DMS153 treated with DMSO at 0.1 percent for 48 hours (cell line): ENCODE results near the gene HTRA1.

Source experiments
- DNase-seq: peaks from one replicate; lab custom pipeline; 2025; ENCODE audit not compliant: unreplicated experiment; lab: John Stamatoyannopoulos, UW

HTRA1 gene

GRCh38 chr10:122550427-122550826 lies 89.1 kb downstream of the HTRA1 start:
- DNase-seq: no peak

GRCh38 chr10:122550983-122551382 lies 89.6 kb downstream of the HTRA1 start:
- no peak for DNase-seq

DNA sequence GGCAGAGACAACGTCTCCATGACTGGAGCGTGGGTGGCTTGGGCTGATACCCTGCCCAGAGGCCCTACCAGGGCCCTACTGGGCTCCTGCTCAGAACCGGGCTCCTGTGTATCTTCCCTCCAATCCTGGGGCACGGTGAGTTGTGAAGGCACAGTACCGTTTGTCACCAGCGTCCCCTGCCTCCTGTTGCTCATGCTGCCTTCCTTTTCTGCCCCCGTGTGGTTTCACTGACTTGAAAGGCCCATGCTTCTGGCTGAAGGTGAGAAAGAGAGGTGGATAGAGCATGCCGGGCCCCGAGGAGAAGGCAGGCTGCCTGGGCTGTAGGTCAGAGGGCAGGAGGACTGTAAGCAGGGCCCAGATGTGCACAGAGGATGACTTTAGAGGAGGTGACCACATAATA lies 90.1 kb downstream of the HTRA1 start:
- no peak for DNase-seq

DNA sequence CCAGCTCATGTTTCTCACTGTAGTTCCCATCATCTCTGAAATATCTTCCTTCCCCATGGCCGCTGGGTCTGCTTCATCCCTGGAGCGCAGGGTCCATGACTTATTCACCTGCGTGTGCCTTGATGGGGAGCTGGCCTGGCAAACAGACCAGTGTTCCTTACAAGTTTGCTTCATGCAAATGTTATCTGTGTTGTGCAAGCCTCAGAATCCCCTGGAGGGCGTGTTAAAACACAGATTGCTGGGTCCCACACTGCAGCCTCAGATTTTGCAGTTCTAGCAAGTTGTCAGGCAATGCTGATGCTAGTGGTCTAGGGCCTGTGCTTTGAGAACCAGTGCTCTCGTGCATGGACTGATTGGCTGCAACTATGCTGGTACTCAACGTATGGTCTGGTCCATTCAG lies 92.0 kb downstream of the HTRA1 start:
- DNase-seq: no peak

DNA sequence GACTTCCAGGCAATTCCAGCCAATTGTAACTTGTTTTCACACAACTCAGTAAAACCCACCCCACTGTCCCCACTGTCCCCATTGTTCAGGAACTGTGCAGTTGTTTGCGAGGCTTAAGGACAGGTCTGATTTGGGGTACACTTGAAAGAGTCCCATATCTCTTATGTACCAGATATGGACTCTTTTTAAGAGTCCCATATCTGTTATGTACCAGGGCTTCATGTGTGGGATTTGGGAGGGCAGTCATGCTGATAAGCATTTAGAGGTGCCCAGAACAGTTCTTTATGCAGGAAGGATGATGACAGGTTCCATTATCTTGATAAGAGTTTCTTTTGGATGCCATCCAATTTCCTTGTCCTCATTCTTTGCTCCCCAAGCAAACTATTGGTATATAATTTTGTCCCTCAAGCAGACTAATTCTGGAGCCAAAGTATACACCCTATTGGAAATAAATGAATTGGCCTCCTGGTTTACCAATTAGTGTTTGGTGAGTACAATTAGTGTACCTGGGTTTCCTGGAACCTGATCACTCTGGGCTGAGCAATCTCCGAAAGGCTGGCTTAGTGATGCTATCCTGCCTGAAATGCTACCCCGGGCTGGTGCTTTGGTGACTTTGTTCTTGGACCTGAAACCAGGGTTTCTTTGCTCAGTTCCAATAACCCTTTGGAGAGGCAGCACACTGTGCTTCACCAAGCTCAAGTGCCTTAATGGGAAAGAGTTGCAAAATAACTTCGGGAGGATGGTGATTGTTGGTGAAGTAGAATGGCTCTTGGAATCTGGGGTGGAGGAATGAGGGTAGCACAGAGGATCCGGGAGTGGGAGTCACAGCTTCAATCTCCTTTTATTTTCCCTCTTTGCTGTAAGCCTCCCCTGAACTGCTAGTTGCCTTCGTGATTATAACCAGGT lies 93.0 kb downstream of the HTRA1 start:
- peak; percentile 30 for DNase-seq

DNA sequence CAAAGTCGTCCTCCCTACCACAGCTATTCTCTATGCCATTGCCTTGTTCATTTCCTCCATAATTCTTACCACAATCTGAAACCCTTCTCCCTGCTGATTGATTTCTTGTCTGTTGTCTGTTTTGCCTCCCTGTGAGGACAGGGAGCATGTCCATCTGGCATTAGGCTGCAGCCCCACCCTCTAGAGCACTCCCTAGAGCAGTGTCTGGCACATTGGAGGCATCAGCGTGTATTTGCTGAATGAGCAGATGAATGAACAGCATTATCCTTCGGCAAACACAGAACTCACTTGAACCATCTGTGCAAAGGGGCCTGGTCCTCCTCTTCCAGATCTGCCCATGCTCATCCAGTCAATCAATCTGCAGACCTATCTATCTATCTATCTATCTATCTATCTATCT lies 94.1 kb downstream of the HTRA1 start:
- DNase-seq: peak; percentile 35

GRCh38 chr10:122557516-122557915 lies 96.2 kb downstream of the HTRA1 start:
- no peak for DNase-seq

DNA sequence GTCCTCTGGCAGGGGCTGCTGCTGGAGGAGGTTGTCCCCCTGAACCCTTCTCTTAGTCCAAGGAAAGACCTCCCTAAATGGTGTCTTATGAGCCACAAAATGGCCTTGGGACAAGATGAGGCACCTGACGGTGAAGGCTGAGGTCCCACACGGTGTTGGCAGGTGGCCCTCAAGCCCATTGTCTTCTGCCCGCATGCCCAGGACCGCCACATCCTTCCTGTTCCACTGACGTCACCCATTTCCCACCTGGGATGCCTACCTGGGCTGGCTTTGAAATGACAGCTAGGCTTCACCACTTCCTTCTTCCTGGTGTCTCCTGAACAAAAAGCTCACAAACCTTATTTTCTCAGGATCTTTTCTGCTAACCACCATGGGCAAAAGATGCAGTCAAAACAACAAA lies 97.1 kb downstream of the HTRA1 start:
- no peak for DNase-seq

- no peak for DNase-seq
These were observed 97.9 kb downstream of the HTRA1 start for GRCh38 chr10:122559228-122559627.

GRCh38 chr10:122560279-122560804 lies 99.0 kb downstream of the HTRA1 start, which contains the start of gene DMBT1:
DMBT1 (plus strand) TSS chr10:122560754; CDS start chr10:122560771, 17 bp downstream.
- no peak for DNase-seq

DNA sequence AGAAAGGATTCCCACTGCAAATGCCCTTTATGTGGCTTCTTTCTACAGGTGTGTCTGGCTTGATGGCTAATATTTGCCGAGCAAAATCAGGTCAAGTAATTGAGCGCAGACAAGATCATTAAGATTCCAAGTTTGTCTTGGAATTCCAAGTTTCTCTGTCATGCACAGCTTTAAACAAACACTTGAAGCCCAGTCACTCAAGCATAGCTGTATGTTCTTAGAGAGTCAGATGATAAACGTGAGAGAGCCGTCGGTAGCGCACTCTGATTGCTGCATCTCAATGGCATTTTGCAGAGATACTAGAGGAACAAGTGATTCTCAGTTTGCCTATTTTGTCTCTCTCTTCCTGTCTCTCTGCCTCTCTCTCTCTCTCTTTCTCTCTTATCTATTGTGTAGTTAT lies 99.9 kb downstream of the HTRA1 start:
- DNase-seq: no peak

DNA sequence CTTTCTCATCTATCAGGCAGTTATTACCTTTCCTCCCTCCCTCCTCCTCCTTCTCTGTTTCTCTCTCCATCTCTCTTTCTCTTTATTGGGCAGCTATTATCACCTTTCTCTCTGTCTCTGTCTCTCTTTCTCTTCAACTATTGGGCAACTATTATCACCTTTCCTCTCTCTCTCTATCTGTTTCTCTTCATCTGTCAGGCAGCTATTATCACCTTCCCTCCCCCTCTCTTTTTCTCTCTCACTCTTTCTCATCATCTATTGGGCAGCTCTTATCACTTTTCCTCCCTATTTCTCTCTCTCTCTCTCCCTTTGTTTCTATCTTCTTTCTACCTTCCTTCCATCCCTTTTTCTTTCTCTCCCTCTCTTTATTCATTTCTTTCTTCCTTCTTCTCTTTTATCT lies 100.4 kb downstream of the HTRA1 start:
- no peak for DNase-seq
